OCI-LY1 (cell line): Measurements from ENCODE around the gene PITPNM1.

ENCODE experiments used
- H2AFZ ChIP-seq: fragments of 200-600 bp; sonication (generic), shearing (Covaris generic); 2 replicates; pipeline ENCODE4 v1.6.0; 2014; ENCODE audit warnings: antibody characterized with exemption, mild to moderate bottlenecking, low read length
- H3F3A ChIP-seq: fragments of 200-600 bp; sonication (generic), shearing (Covaris generic); 2 replicates; pipeline ENCODE4 v1.6.0; 2014; ENCODE audit warnings: mild to moderate bottlenecking, antibody characterized with exemption, low read length, moderate library complexity; ENCODE audit not compliant: insufficient read depth
- H3K27ac ChIP-seq: fragments of 200-600 bp; sonication (generic); 2 replicates; pipeline ENCODE4 v1.5.1; 2014; ENCODE audit warnings: low read length, mixed run types, mild to moderate bottlenecking, low read depth; ENCODE audit not compliant: poor library complexity, severe bottlenecking
- H3K27me3 ChIP-seq: fragments of 200-600 bp; sonication (generic); 2 replicates; pipeline ENCODE4 v1.6.0; 2014; ENCODE audit warnings: antibody characterized with exemption, mild to moderate bottlenecking, low read length, moderate library complexity; ENCODE audit not compliant: insufficient read depth
- H3K36me3 ChIP-seq: fragments of 200-600 bp; sonication (generic); 2 replicates; pipeline ENCODE4 v1.6.1; 2014; ENCODE audit warnings: mild to moderate bottlenecking, antibody characterized with exemption, low read length, moderate library complexity, mixed read lengths; ENCODE audit not compliant: insufficient read depth
- H3K4me1 ChIP-seq: fragments of 200-600 bp; sonication (generic); 2 replicates; pipeline ENCODE4 v1.5.1; 2014; ENCODE audit warnings: mild to moderate bottlenecking, low read length, moderate library complexity; ENCODE audit not compliant: insufficient read depth, severe bottlenecking
- H3K4me2 ChIP-seq: fragments of 200-600 bp; sonication (generic), shearing (Covaris generic); 2 replicates; pipeline ENCODE4 v1.6.1; 2014; ENCODE audit warnings: low read length
- H3K4me3 ChIP-seq: fragments of 200-600 bp; sonication (generic); 2 replicates; pipeline ENCODE4 v1.5.1; 2014; ENCODE audit warnings: low read length, low read depth, mild to moderate bottlenecking, mixed read lengths; ENCODE audit not compliant: poor library complexity, severe bottlenecking
- H3K79me2 ChIP-seq: fragments of 200-600 bp; shearing (Covaris generic); 2 replicates; pipeline ENCODE4 v1.6.1; 2016; ENCODE audit warnings: mixed run types, low read length, mixed read lengths; ENCODE audit not compliant: insufficient read depth
- H3K9ac ChIP-seq: fragments of 200-600 bp; sonication (generic), shearing (Covaris generic); 2 replicates; pipeline ENCODE4 v1.6.1; 2014; ENCODE audit warnings: mild to moderate bottlenecking, low read length, mixed read lengths
- H3K9me2 ChIP-seq: fragments of 200-600 bp; sonication (generic), shearing (Covaris generic); 2 replicates; pipeline ENCODE4 v1.6.1; 2014; ENCODE audit warnings: low read depth, mild to moderate bottlenecking, low read length, mixed read lengths
- H3K9me3 ChIP-seq: fragments of 200-600 bp; shearing (Covaris generic); 2 replicates; pipeline ENCODE4 v1.6.1; 2014; ENCODE audit warnings: low read length, mixed read lengths
- H4K20me1 ChIP-seq: fragments of 200-600 bp; sonication (generic), shearing (Covaris generic); 2 replicates; pipeline ENCODE4 v1.6.0; 2016; ENCODE audit warnings: mild to moderate bottlenecking, low read length; ENCODE audit not compliant: insufficient read depth
- CTCF ChIP-seq: fragments of 200-600 bp; sonication (generic), shearing (Covaris generic); IDR thresholded peaks from 2 replicates; pipeline ENCODE4 v1.5.1; 2017; ENCODE audit warnings: mild to moderate bottlenecking, antibody characterized with exemption, low read length, moderate library complexity, mixed read lengths
- EZH2 ChIP-seq: fragments of 200-600 bp; sonication (generic), shearing (Covaris generic); IDR thresholded peaks from 2 replicates; pipeline ENCODE4 v1.8.0; 2017; ENCODE audit warnings: borderline replicate concordance, mixed run types, mild to moderate bottlenecking, antibody characterized with exemption, low read length, moderate library complexity, mixed read lengths

The PITPNM1 gene

GRCh38 chr11:67543585-67543984 is 38.4 kb upstream of the PITPNM1 start:
- no peak for TF ChIP-seq CTCF
- TF ChIP-seq EZH2, result no peak
- Histone ChIP-seq H3K36me3 (no peaks in the 10 kb centered on the region), H3F3A (no peaks in the 10 kb centered on the region), H4K20me1 (no peaks in the 10 kb centered on the region), H3K4me3 (no peak overlapping the region), H3K9me3 (no peaks in the 10 kb centered on the region), H3K4me1 (peaks cover 10% of the 10 kb centered on the region), H3K27me3 (no peaks in the 10 kb centered on the region; the same call in 1 of the 2 replicates), H3K9ac (no peak overlapping the region), H3K79me2 (no peaks in the 10 kb centered on the region), H3K27ac (no peak overlapping the region), H3K4me2 (no peak overlapping the region), H3K9me2 (no peaks in the 10 kb centered on the region), H2AFZ (no peak overlapping the region)

- Histone ChIP-seq H3K79me2 (no peaks in the 10 kb centered on the region), H3K9ac (no peak overlapping the region), H3K4me2 (no peak overlapping the region), H3K9me2 (no peaks in the 10 kb centered on the region), H3K36me3 (no peaks in the 10 kb centered on the region), H3K27ac (no peak overlapping the region), H3K27me3 (no peaks in the 10 kb centered on the region; the same call in 1 of the 2 replicates), H2AFZ (no peak overlapping the region), H3K4me3 (no peak overlapping the region), H3K4me1 (peaks cover 10% of the 10 kb centered on the region), H3F3A (no peaks in the 10 kb centered on the region), H3K9me3 (no peaks in the 10 kb centered on the region), H4K20me1 (no peaks in the 10 kb centered on the region)
- TF ChIP-seq EZH2, result no peak
- no peak for TF ChIP-seq CTCF
These were observed 37.8 kb upstream of the PITPNM1 start for GRCh38 chr11:67542971-67543370.

GRCh38 chr11:67542169-67542568 is 37.0 kb upstream of the PITPNM1 start:
- H2AFZ ChIP-seq, result no peak overlapping the region
- H3K27me3 ChIP-seq, result no peaks in the 10 kb centered on the region; the same call in 1 of the 2 replicates
- H3K9me2 ChIP-seq, result no peaks in the 10 kb centered on the region
- no peaks in the 10 kb centered on the region for H3K9me3 ChIP-seq
- no peaks in the 10 kb centered on the region for H3K79me2 ChIP-seq
- TF ChIP-seq CTCF (no peak), EZH2 (no peak)
- H3K27ac ChIP-seq, result no peak overlapping the region
- no peaks in the 10 kb centered on the region for H3F3A ChIP-seq
- no peak overlapping the region for H3K4me3 ChIP-seq
- H3K4me1 ChIP-seq, result peaks cover 10% of the 10 kb centered on the region
- no peaks in the 10 kb centered on the region for H3K36me3 ChIP-seq
- H3K4me2 ChIP-seq, result no peak overlapping the region
- H4K20me1 ChIP-seq, result no peaks in the 10 kb centered on the region
- no peak overlapping the region for H3K9ac ChIP-seq
